ENCODE measurements around the gene ATP2A2.

Gene ATP2A2

GRCh38 chr12:110262442-110263388 is 18.3 kb upstream of the ATP2A2 start:
- DNase-seq, result no peak

- DNase-seq, result peak; percentile 70
Observed at GRCh38 chr12:110266381-110266960, 14.6 kb upstream of the ATP2A2 start.

- peak; percentile 90 for DNase-seq
Observed at GRCh38 chr12:110266980-110267620, 13.9 kb upstream of the ATP2A2 start.

- DNase-seq, result peak; percentile 24
Observed at GRCh38 chr12:110269622-110270124, 11.4 kb upstream of the ATP2A2 start.

GRCh38 chr12:110270125-110270962 is 10.7 kb upstream of the ATP2A2 start:
- peak; percentile 39 for DNase-seq

- DNase-seq, result no peak
Observed at GRCh38 chr12:110271015-110271414, 10.0 kb upstream of the ATP2A2 start.

GRCh38 chr12:110277530-110278254 is 3.4 kb upstream of the ATP2A2 start:
- DNase-seq, result no peak

- DNase-seq, result no peak
Observed at GRCh38 chr12:110278255-110278536, 2.9 kb upstream of the ATP2A2 start.

GRCh38 chr12:110279566-110280375 is 1.3 kb upstream of the ATP2A2 start:
- no peak for DNase-seq

GRCh38 chr12:110280392-110280778 is 662 bp upstream of the ATP2A2 start:
- peak; percentile 90 for DNase-seq

- no peak for DNase-seq
Observed at GRCh38 chr12:110281549-110282299, 677 bp downstream of the ATP2A2 start.

GRCh38 chr12:110282300-110282860 is 1.3 kb downstream of the ATP2A2 start:
- DNase-seq, result no peak

- no peak for DNase-seq
Observed at GRCh38 chr12:110282956-110283817, 2.1 kb downstream of the ATP2A2 start.

- DNase-seq, result no peak
Observed at GRCh38 chr12:110284597-110284996, 3.5 kb downstream of the ATP2A2 start.

GRCh38 chr12:110286623-110287022 is 5.6 kb downstream of the ATP2A2 start:
- no peak for DNase-seq

- DNase-seq, result no peak
Observed at GRCh38 chr12:110287986-110288385, 6.9 kb downstream of the ATP2A2 start.

GRCh38 chr12:110289044-110289710 is 8.1 kb downstream of the ATP2A2 start:
- DNase-seq, result no peak

GRCh38 chr12:110289711-110290078 is 8.6 kb downstream of the ATP2A2 start:
- DNase-seq, result no peak
